SK-N-SH (cell line): ENCODE measurements around the gene WDR62.

ENCODE experiments used
- ELF1 ChIP-seq: IDR thresholded peaks from 2 replicates; pipeline ENCODE4 v1.4.0; 2012
- MXI1 ChIP-seq: IDR thresholded peaks from 2 replicates; pipeline ENCODE4 v1.6.1; 2012; ENCODE audit warnings: mild to moderate bottlenecking, low read depth, low read length, improper control_type of control experiment
- NRF1 ChIP-seq: IDR thresholded peaks from 2 replicates; pipeline ENCODE4 v1.6.1; 2012; ENCODE audit warnings: low read depth, mild to moderate bottlenecking, low read length
- POLR2AphosphoS5 ChIP-seq: IDR thresholded peaks from 2 replicates; pipeline ENCODE4 v1.6.1; 2012; ENCODE audit warnings: low read depth, low read length
- SMC3 ChIP-seq: IDR thresholded peaks from 2 replicates; pipeline ENCODE4 v1.6.1; 2012; ENCODE audit warnings: low read depth, low read length, improper control_type of control experiment
- TAF1 ChIP-seq: IDR thresholded peaks from 2 replicates; pipeline ENCODE4 v1.6.1; 2012; ENCODE audit warnings: low read depth, mild to moderate bottlenecking, low read length, moderate library complexity, borderline replicate concordance
- USF1 ChIP-seq: IDR thresholded peaks from 2 replicates; pipeline ENCODE4 v1.4.0; 2012; ENCODE audit warnings: low read depth, borderline replicate concordance
- TF ChIP-seq, protein P1 (sequence below): fragments of 200-600 bp; sonication (generic); IDR thresholded peaks from 2 replicates; pipeline ENCODE4 v1.6.1; 2017; ENCODE audit warnings: antibody characterized with exemption, mild to moderate bottlenecking, moderate library complexity
- TF ChIP-seq, protein P2 (sequence below): IDR thresholded peaks from 2 replicates; pipeline ENCODE4 v1.4.0; 2012; ENCODE audit warnings: low read depth

DNA sequence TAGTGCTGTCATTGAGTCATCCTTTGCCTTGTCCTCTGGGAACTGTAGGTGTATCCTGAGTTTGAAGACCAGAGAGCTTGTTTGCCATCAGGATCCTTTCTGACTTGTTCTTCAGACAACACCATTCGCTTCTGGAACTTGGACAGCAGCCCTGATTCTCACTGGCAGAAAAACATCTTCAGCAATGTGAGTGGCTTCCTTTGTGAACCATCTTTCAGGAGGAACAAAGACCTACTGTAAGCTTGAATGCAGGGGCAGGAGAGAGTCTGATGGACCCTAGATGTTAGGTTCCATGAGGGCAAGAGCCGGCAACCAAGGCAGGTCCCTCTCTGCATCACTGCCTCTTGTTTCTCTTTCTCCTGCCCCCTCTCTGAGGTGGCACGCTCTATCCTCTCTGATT is 26.7 kb downstream of the WDR62 start:
- TF ChIP-seq, protein P1, sequence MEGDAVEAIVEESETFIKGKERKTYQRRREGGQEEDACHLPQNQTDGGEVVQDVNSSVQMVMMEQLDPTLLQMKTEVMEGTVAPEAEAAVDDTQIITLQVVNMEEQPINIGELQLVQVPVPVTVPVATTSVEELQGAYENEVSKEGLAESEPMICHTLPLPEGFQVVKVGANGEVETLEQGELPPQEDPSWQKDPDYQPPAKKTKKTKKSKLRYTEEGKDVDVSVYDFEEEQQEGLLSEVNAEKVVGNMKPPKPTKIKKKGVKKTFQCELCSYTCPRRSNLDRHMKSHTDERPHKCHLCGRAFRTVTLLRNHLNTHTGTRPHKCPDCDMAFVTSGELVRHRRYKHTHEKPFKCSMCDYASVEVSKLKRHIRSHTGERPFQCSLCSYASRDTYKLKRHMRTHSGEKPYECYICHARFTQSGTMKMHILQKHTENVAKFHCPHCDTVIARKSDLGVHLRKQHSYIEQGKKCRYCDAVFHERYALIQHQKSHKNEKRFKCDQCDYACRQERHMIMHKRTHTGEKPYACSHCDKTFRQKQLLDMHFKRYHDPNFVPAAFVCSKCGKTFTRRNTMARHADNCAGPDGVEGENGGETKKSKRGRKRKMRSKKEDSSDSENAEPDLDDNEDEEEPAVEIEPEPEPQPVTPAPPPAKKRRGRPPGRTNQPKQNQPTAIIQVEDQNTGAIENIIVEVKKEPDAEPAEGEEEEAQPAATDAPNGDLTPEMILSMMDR, result no peak
- TF ChIP-seq POLR2AphosphoS5 (no peak), USF1 (no peak), NRF1 (no peak), TAF1 (no peak), SMC3 (no peak), MXI1 (no peak), ELF1 (no peak)
- TF ChIP-seq, protein P2, sequence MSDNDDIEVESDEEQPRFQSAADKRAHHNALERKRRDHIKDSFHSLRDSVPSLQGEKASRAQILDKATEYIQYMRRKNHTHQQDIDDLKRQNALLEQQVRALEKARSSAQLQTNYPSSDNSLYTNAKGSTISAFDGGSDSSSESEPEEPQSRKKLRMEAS, result no peak
